Left ventricle myocardium inferior (tissue), 1 donor: Measurements from ENCODE around the gene IGFALS. TPM values are rescaled to one million over a fixed set of nuclear protein-coding genes. Genes with fewer than 3 reads are reported as not detected.

Experiments
- DNase-seq: peaks from one replicate; pipeline ENCODE4 v3.0.0-alpha.2; 2020
- H3K27ac ChIP-seq: fragments of 200-600 bp; replicated peaks from 2 replicates; pipeline ENCODE4 v1.8.0; 2021
- H3K27me3 ChIP-seq: fragments of 200-600 bp; 2 replicates; pipeline ENCODE4 v1.8.0; 2021; ENCODE audit warnings: low read depth
- H3K36me3 ChIP-seq: fragments of 200-600 bp; 2 replicates; pipeline ENCODE4 v1.8.0; 2021
- H3K4me1 ChIP-seq: fragments of 200-600 bp; 2 replicates; pipeline ENCODE4 v1.8.0; 2021
- H3K4me3 ChIP-seq: fragments of 200-600 bp; 2 replicates; pipeline ENCODE4 v1.8.0; 2021; ENCODE audit warnings: mild to moderate bottlenecking, moderate library complexity
- H3K9me3 ChIP-seq: fragments of 200-600 bp; replicated peaks from 2 replicates; pipeline ENCODE4 v1.8.0; 2021
- CTCF ChIP-seq: fragments of 200-600 bp; IDR thresholded peaks from 2 replicates; pipeline ENCODE4 v1.8.0; 2021; ENCODE audit warnings: antibody characterized with exemption, mild to moderate bottlenecking, borderline replicate concordance
- intact Hi-C: fragments of 100-400 bp; cut with micrococcal nuclease; formaldehyde crosslinking; loops from one replicate; pipeline ENCODE4 v1.11.0; 2022
- total RNA-seq: library from RNA; stranded (reverse); fragmentation: NEBNext Ultra II Directional; extraction: Animal tissue kit (Norgen Biotek cat#: 25700); gene quantifications from one replicate; pipeline ENCODE4 v1.2.1, GENCODE V29; 2021
- donor health status: DM: no; HTN: yes; CAD: no; lungs with severe emphysema.

The IGFALS gene
- total RNA-seq, 1 donor from 2014 or later = not detected

- no peaks in the 10 kb centered on the region for H3K4me1 ChIP-seq
- H3K4me3 ChIP-seq = no peak overlapping the region
- H3K9me3 ChIP-seq = no peaks in the 10 kb centered on the region
- TF ChIP-seq CTCF = no peak
- no peaks in the 10 kb centered on the region for H3K27me3 ChIP-seq
- DNase-seq = no peak
- peaks cover 42% of the 10 kb centered on the region for H3K36me3 ChIP-seq
- intact Hi-C loops = no loop called here
- no peak overlapping the region for H3K27ac ChIP-seq
Measured at GRCh38 chr16:1791256-1791942, 2.1 kb downstream of the IGFALS start.

DNA sequence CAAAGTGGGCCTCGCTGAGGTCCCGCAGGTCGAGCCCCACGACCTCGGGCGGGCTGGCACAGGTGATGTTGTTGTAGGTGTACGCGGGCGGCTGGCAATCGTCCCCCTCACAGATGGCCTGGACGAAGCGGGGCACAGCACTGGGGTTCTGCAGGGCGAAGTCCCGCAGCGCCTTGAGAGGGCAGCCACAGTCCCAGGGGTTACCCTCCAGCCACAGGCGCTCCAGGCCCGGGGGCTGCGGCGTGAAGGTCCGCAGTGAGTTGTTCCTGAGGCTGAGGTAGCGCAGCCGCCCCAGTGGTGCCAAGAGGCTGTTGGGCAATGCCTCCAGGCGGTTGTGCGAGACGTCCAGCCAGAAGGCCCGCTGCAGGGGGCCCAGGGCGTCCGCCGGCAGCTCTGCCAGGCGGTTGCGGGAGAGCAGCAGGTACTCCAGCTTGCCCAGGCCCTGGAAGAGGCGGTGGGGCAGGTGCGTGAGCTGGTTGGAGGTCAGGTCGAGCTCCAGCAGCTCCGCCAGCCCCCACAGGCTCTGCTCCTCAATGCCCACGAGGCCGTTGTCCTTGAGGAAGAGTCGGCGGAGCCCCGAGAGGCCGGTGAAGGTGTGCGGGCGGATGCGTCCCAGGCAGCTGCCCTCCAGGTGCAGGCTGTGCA lies 2.8 kb downstream of the IGFALS start:
- intact Hi-C loops = no loop called here
- no peak for DNase-seq
- no peak overlapping the region for H3K27ac ChIP-seq
- peaks cover 6% of the 10 kb centered on the region for H3K4me1 ChIP-seq
- H3K9me3 ChIP-seq = no peaks in the 10 kb centered on the region
- no peak for TF ChIP-seq CTCF
- peaks cover 45% of the 10 kb centered on the region for H3K36me3 ChIP-seq
- H3K4me3 ChIP-seq = no peak overlapping the region
- no peaks in the 10 kb centered on the region for H3K27me3 ChIP-seq

- Histone ChIP-seq H3K27me3 (no peaks in the 10 kb centered on the region), H3K4me3 (no peak overlapping the region), H3K27ac (no peak overlapping the region), H3K4me1 (peaks cover 11% of the 10 kb centered on the region), H3K36me3 (peaks cover 45% of the 10 kb centered on the region), H3K9me3 (no peaks in the 10 kb centered on the region)
- DNase-seq = no peak
- intact Hi-C loops = no loop called here
- TF ChIP-seq CTCF = no peak
Measured at GRCh38 chr16:1790261-1790610, 3.3 kb downstream of the IGFALS start.

- no peak overlapping the region for H3K27ac ChIP-seq
- TF ChIP-seq CTCF = no peak
- intact Hi-C loops = no loop called here
- H3K9me3 ChIP-seq = no peaks in the 10 kb centered on the region
- H3K4me1 ChIP-seq = peaks cover 17% of the 10 kb centered on the region
- no peak overlapping the region for H3K4me3 ChIP-seq
- DNase-seq = no peak
- H3K27me3 ChIP-seq = no peaks in the 10 kb centered on the region
- H3K36me3 ChIP-seq = peaks cover 45% of the 10 kb centered on the region
Measured at GRCh38 chr16:1789643-1790045, 3.9 kb downstream of the IGFALS start.

DNA sequence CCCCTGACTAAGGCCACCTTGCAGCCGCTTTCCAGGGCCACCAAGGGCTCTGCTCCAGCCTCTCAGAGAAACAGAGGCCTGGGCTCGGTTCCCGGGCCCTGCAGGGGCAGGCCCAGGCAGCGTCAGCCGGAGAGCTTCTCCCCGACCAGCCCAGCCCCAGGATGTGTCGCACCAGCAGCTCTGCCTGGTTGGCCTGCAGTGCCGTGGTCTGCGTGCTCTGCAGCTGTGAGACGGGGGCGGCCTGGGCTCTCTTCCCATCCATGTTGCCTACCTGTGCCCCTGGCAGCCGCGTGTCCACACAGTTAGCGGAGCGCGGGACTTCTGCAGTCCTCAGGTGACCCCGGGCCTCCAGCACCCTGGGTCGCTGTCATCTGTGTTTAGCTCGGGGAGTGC lies 4.8 kb downstream of the IGFALS start:
- no peak overlapping the region for H3K27ac ChIP-seq
- H3K9me3 ChIP-seq = no peaks in the 10 kb centered on the region
- no peak for DNase-seq
- intact Hi-C loops = no loop called here
- H3K36me3 ChIP-seq = peaks cover 45% of the 10 kb centered on the region
- no peak for TF ChIP-seq CTCF
- peaks cover 27% of the 10 kb centered on the region for H3K4me1 ChIP-seq
- no peaks in the 10 kb centered on the region for H3K27me3 ChIP-seq
- no peak overlapping the region for H3K4me3 ChIP-seq
